Ovary (tissue), 3 donors: Measurements from ENCODE around the gene PLCD1.

Source experiments
- EP300 ChIP-seq: sonication (generic); formaldehyde crosslinking; IDR thresholded peaks from one replicate; pipeline ENCODE4 v1.6.1; 2017; ENCODE audit warnings: antibody characterized with exemption
- POLR2A ChIP-seq: fragments of 450-650 bp; IDR thresholded peaks from one replicate; pipeline ENCODE4 v1.6.1; 2017; ENCODE audit warnings: antibody characterized with exemption, mild to moderate bottlenecking, moderate library complexity
- TF ChIP-seq, protein P1 (sequence below), 3 donors: fragments of 450-650 bp in 2 of 3; fragments of 200-600 bp in 1 of 3; IDR thresholded peaks; one replicate each; pipeline versions ENCODE4 v1.5.1 to v1.8.0; 2016 to 2022; ENCODE audit warnings: antibody characterized with exemption in 3 of 3, mild to moderate bottlenecking in 1 of 3
- donor health status: DM: no; HTN: no; CAD: no.

DNA sequence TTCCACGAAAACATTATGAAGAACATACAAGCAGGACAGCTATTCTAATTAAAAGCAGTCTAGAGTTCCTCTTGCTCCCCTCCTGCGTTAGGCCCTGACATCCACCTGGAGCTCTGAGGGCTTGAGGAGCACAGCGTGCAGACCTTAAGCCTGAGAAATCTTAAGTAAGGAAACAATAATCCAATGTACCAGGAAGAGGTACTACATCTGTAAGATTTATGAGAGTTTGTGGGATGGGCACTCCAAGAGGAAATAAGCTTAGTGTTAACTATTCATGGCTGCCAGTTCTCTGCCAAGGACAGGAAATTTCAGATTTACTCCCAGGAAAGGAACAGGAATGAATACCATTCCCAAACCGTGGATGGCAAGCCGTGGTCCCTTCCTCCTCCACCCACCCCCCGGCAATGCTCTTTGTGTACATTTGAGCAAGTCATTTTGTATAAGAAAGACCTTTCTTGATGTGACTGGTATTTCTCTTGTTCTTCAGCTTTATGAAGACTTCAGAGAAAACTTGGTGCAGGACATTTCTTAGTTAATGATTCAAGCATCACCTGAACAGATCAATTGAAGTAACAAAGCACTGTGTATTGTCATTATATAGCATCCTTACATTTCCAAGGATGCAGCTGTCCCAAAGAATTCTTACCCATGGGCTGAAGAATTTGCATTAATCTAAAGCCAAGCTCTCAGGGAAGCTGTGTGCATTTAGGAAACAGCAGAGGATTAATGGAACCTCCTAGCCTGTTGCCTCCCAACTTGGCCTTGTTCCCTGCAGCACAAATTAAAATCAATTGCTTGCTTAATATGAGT is 67.6 kb downstream of the PLCD1 start:
- no peak for TF ChIP-seq POLR2A
- TF ChIP-seq, protein P1, sequence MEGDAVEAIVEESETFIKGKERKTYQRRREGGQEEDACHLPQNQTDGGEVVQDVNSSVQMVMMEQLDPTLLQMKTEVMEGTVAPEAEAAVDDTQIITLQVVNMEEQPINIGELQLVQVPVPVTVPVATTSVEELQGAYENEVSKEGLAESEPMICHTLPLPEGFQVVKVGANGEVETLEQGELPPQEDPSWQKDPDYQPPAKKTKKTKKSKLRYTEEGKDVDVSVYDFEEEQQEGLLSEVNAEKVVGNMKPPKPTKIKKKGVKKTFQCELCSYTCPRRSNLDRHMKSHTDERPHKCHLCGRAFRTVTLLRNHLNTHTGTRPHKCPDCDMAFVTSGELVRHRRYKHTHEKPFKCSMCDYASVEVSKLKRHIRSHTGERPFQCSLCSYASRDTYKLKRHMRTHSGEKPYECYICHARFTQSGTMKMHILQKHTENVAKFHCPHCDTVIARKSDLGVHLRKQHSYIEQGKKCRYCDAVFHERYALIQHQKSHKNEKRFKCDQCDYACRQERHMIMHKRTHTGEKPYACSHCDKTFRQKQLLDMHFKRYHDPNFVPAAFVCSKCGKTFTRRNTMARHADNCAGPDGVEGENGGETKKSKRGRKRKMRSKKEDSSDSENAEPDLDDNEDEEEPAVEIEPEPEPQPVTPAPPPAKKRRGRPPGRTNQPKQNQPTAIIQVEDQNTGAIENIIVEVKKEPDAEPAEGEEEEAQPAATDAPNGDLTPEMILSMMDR (IDR thresholded peaks at IDR 0.05), result no peak
- TF ChIP-seq EP300, result no peak
